GM12878 (cell line): ENCODE results near the gene AIFM3. TPM values are rescaled to one million over a fixed set of nuclear protein-coding genes. Genes with fewer than 3 reads are reported as not detected.
A peak's percentile ranks its signal among the peaks of the same experiment; 100 is the strongest.

Experiments used
- ATAC-seq: fragments of 200-7000 bp; cut with Tn5 transposase; 3 replicates; pipeline ENCODE4 v1.9.1; 2020; ENCODE audit warnings: mild to moderate bottlenecking, moderate library complexity
- BruUV-seq: library from RNA; stranded (reverse); fragments of 400-500 nt; replicated peaks from 2 replicates; lab custom pipeline; 2021; lab: Mats Ljungman, UMichigan
- CTCF ChIA-PET: fragments of 300-600 bp; sonication (Branson Sonifier 250); formaldehyde crosslinking; extraction: SDS; loops from one replicate; lab custom pipeline; 2021; ENCODE audit warnings: inconsistent platforms; lab: Yijun Ruan, JAX
- POLR2A ChIA-PET: fragments of 350-600 bp; formaldehyde crosslinking; extraction: SDS; loops from one replicate; lab custom pipeline; 2021; ENCODE audit warnings: inconsistent platforms; lab: Charles Lee
- RAD21 ChIA-PET: fragments of 300-600 bp; sonication (Branson Sonifier 250); formaldehyde crosslinking; loops from one replicate; lab custom pipeline; 2023; ENCODE audit warnings: antibody characterized with exemption; ENCODE audit not compliant: unreplicated experiment; lab: Charles Lee
- SMC1A ChIA-PET: fragments of 300-600 bp; sonication (Branson Sonifier 250); formaldehyde crosslinking; loops from one replicate; lab custom pipeline; 2023; ENCODE audit not compliant: unreplicated experiment, uncharacterized antibody; lab: Charles Lee
- DNase-seq: peaks from one replicate; pipeline ENCODE4 v3.0.0-alpha.2; 2011; ENCODE audit warnings: low read depth, low spot score
- FAIRE-seq: peaks from 3 replicates; lab custom pipeline; 2011; peaks lifted over from hg19 to GRCh38; lab: Jason Lieb, UNC
- H2AFZ ChIP-seq: 2 replicates; pipeline ENCODE4 v1.6.0; 2011; ENCODE audit warnings: low read depth, low read length, control low read depth; ENCODE audit not compliant: control insufficient read depth
- H3K27ac ChIP-seq: 2 replicates; pipeline ENCODE4 v1.5.1; 2011; ENCODE audit warnings: control low read depth; ENCODE audit not compliant: control insufficient read depth, insufficient read depth
- H3K27me3 ChIP-seq, 2 experiments: replicated peaks in 1 of 2; 2 replicates each; pipeline versions ENCODE4 v1.6.0 to v1.6.1; 2011; ENCODE audit warnings: low read length in 1 of 2; ENCODE audit not compliant: control insufficient read depth in 2 of 2, insufficient read depth in 2 of 2
- H3K36me3 ChIP-seq, 2 experiments: 2 replicates each; pipeline ENCODE4 v1.5.1; 2011; ENCODE audit warnings: low read length in 1 of 2; ENCODE audit not compliant: control insufficient read depth in 2 of 2, insufficient read depth in 2 of 2
- H3K4me1 ChIP-seq: 2 replicates; pipeline ENCODE4 v1.6.1; 2011; ENCODE audit warnings: mild to moderate bottlenecking, low read length, moderate library complexity, mixed read lengths; ENCODE audit not compliant: control insufficient read depth, insufficient read depth
- H3K4me2 ChIP-seq: 2 replicates; pipeline ENCODE4 v1.6.0; 2011; ENCODE audit warnings: control low read depth; ENCODE audit not compliant: control insufficient read depth, insufficient read depth
- H3K4me3 ChIP-seq: fragments of 200-600 bp; sonication (generic); 2 replicates; pipeline ENCODE4 v1.5.1; 2016
- H3K79me2 ChIP-seq: 2 replicates; pipeline ENCODE4 v1.6.0; 2011; ENCODE audit warnings: low read length; ENCODE audit not compliant: control insufficient read depth, insufficient read depth
- H3K9ac ChIP-seq: 2 replicates; pipeline ENCODE4 v1.8.0; 2011; ENCODE audit warnings: low read length, control low read depth, mixed read lengths; ENCODE audit not compliant: control insufficient read depth, insufficient read depth
- H3K9me3 ChIP-seq: replicated peaks from 3 replicates; pipeline ENCODE4 v1.5.1; 2011; ENCODE audit warnings: mild to moderate bottlenecking, low read length; ENCODE audit not compliant: control insufficient read depth, insufficient read depth
- H4K20me1 ChIP-seq: 2 replicates; pipeline ENCODE4 v1.6.0; 2011; ENCODE audit not compliant: control insufficient read depth, insufficient read depth
- POLR2A ChIP-seq: IDR thresholded peaks from 2 replicates; pipeline ENCODE4 v1.6.1; 2011; ENCODE audit warnings: low read depth, mild to moderate bottlenecking, low read length
- ZBTB11 ChIP-seq: fragments of 450-650 bp; formaldehyde crosslinking; IDR thresholded peaks from 2 replicates; pipeline ENCODE4 v1.5.0; 2022; ENCODE audit warnings: mild to moderate bottlenecking, missing genetic modification characterization
- WGBS: methylation state at CpG from one replicate; pipeline ENCODE4 v1.1.6; 2016; ENCODE audit warnings: low lambda C conversion rate; ENCODE audit not compliant: insufficient replicate concordance, insufficient coverage; ENCODE audit errors: missing lambda C conversion rate; 5-methylcytosine and 5-hydroxymethylcytosine counted together
- in situ Hi-C: fragments of 300-500 bp; cut with MboI; formaldehyde crosslinking; loops from 9 replicates; pipeline ENCODE4 v1.14.3; 2018; ENCODE audit warnings: mixed read lengths
- intact Hi-C: fragments of 100-400 bp; cut with micrococcal nuclease; formaldehyde crosslinking; loops from one replicate; pipeline ENCODE4 v1.14.2; 2022; ENCODE audit not compliant: unreplicated experiment
- polyA plus RNA-seq, 11 experiments: library from polyadenylated mRNA; depleted of rRNA in 4 of 11; unstranded in 6 of 11; stranded (reverse) in 5 of 11; fragments of >200 nt; fragmentation: Nextera tagmentation in 4 of 11; fragmentation: Illumina TruSeq in 1 of 11; extraction: Ambion mirVana in 4 of 11; extraction: Trizol in 1 of 11; gene quantifications; 1 replicate in 1 of 11; 2 replicates in 10 of 11; pipeline versions ENCODE4 v1.2.1 to v1.2.3, GENCODE V29; 2011 to 2016; ENCODE audit warnings: inconsistent platforms in 2 of 11, missing spikeins in 2 of 11, low read depth in 1 of 11
- total RNA-seq, 4 experiments: library from RNA; depleted of rRNA in 3 of 4; stranded (reverse); fragments of >200 nt in 3 of 4; fragmentation: Illumina TruSeq in 1 of 4; extraction: Trizol in 1 of 4; gene quantifications; 2 replicates each; pipeline versions ENCODE4 v1.2.1 to v1.2.3, GENCODE V29; 2013 to 2021

AIFM3 gene
- total and polyA plus RNA-seq, 10 of the 15 experiments (the other 5 are each of a cell fraction or from before 2014, with no cell fraction given), result 0.06 to 0.34 (median 0.21) TPM; not detected in 6

- TF ChIP-seq POLR2A (peak; percentile 47), ZBTB11 (CRISPR knock-in tag) (no peak)
These were observed 30.6 kb downstream of the AIFM3 start for GRCh38 chr22:20997536-20998257.

More at GRCh38 chr22:20997536-20998257, 30.6 kb downstream of the AIFM3 start:
- H3K36me3 ChIP-seq, result peaks cover 2 to 4% of the 10 kb centered on the region in 2 experiments; a peak in 2 of 4 replicates
- RAD21 ChIA-PET, result no interaction called here
- no peak overlapping the region for H3K27ac ChIP-seq
- H3K4me2 ChIP-seq, result no peak overlapping the region
- FAIRE-seq (no peak), DNase-seq (no peak), ATAC-seq (no peak)
- no peaks in the 10 kb centered on the region for H4K20me1 ChIP-seq
- POLR2A ChIA-PET, result no interaction called here
- H3K27me3 ChIP-seq, result no peaks in the 10 kb centered on the region
- H3K4me1 ChIP-seq, result peaks cover 5% of the 10 kb centered on the region
- in situ Hi-C loops (no loop called here), intact Hi-C loops (no loop called here)
- H2AFZ ChIP-seq, result no peak overlapping the region
- WGBS, result 82% methylated on average over 13 of the region's 13 CpGs
- no peak overlapping the region for H3K9ac ChIP-seq
- peaks cover 17% of the 10 kb centered on the region for H3K79me2 ChIP-seq
- no peaks in the 10 kb centered on the region for H3K9me3 ChIP-seq
- SMC1A ChIA-PET, result no interaction called here
- no peak overlapping the region for H3K4me3 ChIP-seq
- CTCF ChIA-PET, result no interaction called here
- no TSS peak for BruUV-seq
